ENCODE results near the gene ZBTB42. TPM values are rescaled to one million over a fixed set of nuclear protein-coding genes. Genes with fewer than 3 reads are reported as not detected.

ZBTB42 gene
- total and polyA plus RNA-seq, 2 of the 4 experiments (the other 2 are of a cell fraction), result 1.3 to 2.3 TPM

DNA sequence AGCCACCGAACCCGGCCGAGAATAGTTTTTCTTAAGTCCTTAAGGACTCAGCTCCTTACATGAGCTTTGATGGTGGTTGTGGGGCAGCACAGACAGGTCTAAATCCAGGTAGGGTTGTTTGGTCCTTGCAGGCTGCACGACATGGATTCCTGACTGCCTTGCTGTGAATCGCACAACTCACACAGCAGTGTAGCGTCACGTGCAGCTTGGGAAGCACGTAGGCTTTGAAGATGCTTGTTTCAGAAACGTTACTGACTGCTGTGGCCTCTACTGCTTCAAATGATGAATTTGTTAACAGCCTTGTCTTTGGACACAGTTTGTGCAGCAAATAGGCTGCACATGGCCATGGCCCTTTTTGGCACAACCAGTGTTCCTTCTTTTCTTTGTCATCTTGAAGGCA is 29.9 kb downstream of the ZBTB42 start:
- BruUV-seq (replicated peaks), result no TSS peak

More for the DNA sequence above, 29.9 kb downstream of the ZBTB42 start:
- Histone ChIP-seq H3K4ac (ENCODE audit: low read depth, low read length) (no peak overlapping the region), H3K27me3 (ENCODE audit: control insufficient read depth, insufficient read depth, low read length) (no peaks in the 10 kb centered on the region; the same call in 1 of the 2 replicates), H3K36me3 (ENCODE audit: control insufficient read depth, insufficient read depth, low read length) (no peaks in the 10 kb centered on the region), H3K79me1 (ENCODE audit: low read depth in 1 of 2, low read length in 2 of 2) (0 out of 4 replicates have a peak, but pooled peaks cover 0 to 3% of the 10 kb centered on the region in 2 experiments), H3K4me1 (ENCODE audit: control insufficient read depth, insufficient read depth, low read length) (peaks cover 5% of the 10 kb centered on the region), H2BK5ac (ENCODE audit: low read depth, low read length, poor library complexity, severe bottlenecking) (no peak overlapping the region), H2AFZ (replicated peaks; ENCODE audit: low read length, poor library complexity) (peak overlapping the region; percentile 70), H3K56ac (ENCODE audit: extremely low read depth, insufficient read depth, low read length) (no peak overlapping the region), H4K8ac (ENCODE audit: low read depth in 2 of 2, low read length in 2 of 2) (no peak overlapping the region), H3K9ac (ENCODE audit: low read depth, low read length) (no peak overlapping the region; the same call in 1 of the 2 replicates), H3K9me1 (ENCODE audit: insufficient read depth, low read length) (peaks cover 3% of the 10 kb centered on the region; the same call in 1 of the 2 replicates), H3K14ac (replicated peaks; ENCODE audit: low read depth, low read length) (no peak overlapping the region), H2BK120ac (ENCODE audit: low read depth, low read length) (no peak overlapping the region), H2AK9ac (replicated peaks; ENCODE audit: low read depth, low read length, poor library complexity) (no peak overlapping the region), H4K20me1 (ENCODE audit: insufficient read depth, low read length) (no peaks in the 10 kb centered on the region), H4K5ac (ENCODE audit: low read depth, low read length) (no peak overlapping the region), H3K4me2 (ENCODE audit: low read depth, low read length) (no peak overlapping the region), H3K23ac (ENCODE audit: low read depth, low read length) (no peak overlapping the region), H2BK15ac (ENCODE audit: low read depth, low read length) (no peak overlapping the region), H4K91ac (ENCODE audit: insufficient read depth, low read depth, low read length) (no peak overlapping the region), H3K9me3 (ENCODE audit: control insufficient read depth, insufficient read depth, low read length) (no peaks in the 10 kb centered on the region), H3K27ac (ENCODE audit: insufficient read depth, low read length) (no peak overlapping the region), H2AK5ac (ENCODE audit: low read depth, low read length) (no peak overlapping the region), H2BK20ac (ENCODE audit: low read depth, low read length) (no peak overlapping the region), H3K18ac (ENCODE audit: low read depth, low read length) (no peak overlapping the region), H3K4me3 (ENCODE audit: insufficient read depth, low read depth, low read length) (no peak overlapping the region)
- intact Hi-C loops (cut with micrococcal nuclease) (no loop called here), dilution Hi-C loops (cut with HindIII; ENCODE audit: low sequenced_read_pairs, unreplicated experiment) (no loop called here), in situ Hi-C loops (cut with MboI; ENCODE audit: low sequenced_read_pairs) (no loop called here)
- TF ChIP-seq FOS (IDR thresholded peaks at IDR 0.05; ENCODE audit: low read depth, low read length), result no peak
- TF ChIP-seq, protein P1, sequence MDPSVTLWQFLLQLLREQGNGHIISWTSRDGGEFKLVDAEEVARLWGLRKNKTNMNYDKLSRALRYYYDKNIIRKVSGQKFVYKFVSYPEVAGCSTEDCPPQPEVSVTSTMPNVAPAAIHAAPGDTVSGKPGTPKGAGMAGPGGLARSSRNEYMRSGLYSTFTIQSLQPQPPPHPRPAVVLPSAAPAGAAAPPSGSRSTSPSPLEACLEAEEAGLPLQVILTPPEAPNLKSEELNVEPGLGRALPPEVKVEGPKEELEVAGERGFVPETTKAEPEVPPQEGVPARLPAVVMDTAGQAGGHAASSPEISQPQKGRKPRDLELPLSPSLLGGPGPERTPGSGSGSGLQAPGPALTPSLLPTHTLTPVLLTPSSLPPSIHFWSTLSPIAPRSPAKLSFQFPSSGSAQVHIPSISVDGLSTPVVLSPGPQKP (IDR thresholded peaks at IDR 0.05; ENCODE audit: borderline replicate concordance, low read depth, low read length), result no peak
- no peak for TF ChIP-seq CHD1 (IDR thresholded peaks at IDR 0.05; ENCODE audit: low read depth, low read length)
- no peak for TF ChIP-seq MAFK (IDR thresholded peaks at IDR 0.05; ENCODE audit: low read depth, low read length)
- no peak for TF ChIP-seq MAZ (IDR thresholded peaks at IDR 0.05; ENCODE audit: borderline replicate concordance, low read depth, low read length)
- no peak for TF ChIP-seq RFX5 (IDR thresholded peaks at IDR 0.05; ENCODE audit: low read depth, low read length)
- no peak for TF ChIP-seq MXI1 (IDR thresholded peaks at IDR 0.05; ENCODE audit: borderline replicate concordance, low read depth, low read length)
- TF ChIP-seq SMC3 (IDR thresholded peaks at IDR 0.05; ENCODE audit: low read depth, low read length), result no peak
- TF ChIP-seq, protein P2, sequence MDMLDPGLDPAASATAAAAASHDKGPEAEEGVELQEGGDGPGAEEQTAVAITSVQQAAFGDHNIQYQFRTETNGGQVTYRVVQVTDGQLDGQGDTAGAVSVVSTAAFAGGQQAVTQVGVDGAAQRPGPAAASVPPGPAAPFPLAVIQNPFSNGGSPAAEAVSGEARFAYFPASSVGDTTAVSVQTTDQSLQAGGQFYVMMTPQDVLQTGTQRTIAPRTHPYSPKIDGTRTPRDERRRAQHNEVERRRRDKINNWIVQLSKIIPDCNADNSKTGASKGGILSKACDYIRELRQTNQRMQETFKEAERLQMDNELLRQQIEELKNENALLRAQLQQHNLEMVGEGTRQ (IDR thresholded peaks at IDR 0.05; ENCODE audit: low read depth, low read length), result no peak
- TF ChIP-seq NFE2L2 (IDR thresholded peaks at IDR 0.05; ENCODE audit: low read depth, low read length), result no peak
- no peak for TF ChIP-seq BHLHE40 (IDR thresholded peaks at IDR 0.05; ENCODE audit: low read depth, low read length)
- TF ChIP-seq RAD21 (IDR thresholded peaks at IDR 0.05; ENCODE audit: low read length), result no peak
- TF ChIP-seq POLR2A (IDR thresholded peaks at IDR 0.05; ENCODE audit: low read depth, low read length), result no peak
- TF ChIP-seq, protein P3, sequence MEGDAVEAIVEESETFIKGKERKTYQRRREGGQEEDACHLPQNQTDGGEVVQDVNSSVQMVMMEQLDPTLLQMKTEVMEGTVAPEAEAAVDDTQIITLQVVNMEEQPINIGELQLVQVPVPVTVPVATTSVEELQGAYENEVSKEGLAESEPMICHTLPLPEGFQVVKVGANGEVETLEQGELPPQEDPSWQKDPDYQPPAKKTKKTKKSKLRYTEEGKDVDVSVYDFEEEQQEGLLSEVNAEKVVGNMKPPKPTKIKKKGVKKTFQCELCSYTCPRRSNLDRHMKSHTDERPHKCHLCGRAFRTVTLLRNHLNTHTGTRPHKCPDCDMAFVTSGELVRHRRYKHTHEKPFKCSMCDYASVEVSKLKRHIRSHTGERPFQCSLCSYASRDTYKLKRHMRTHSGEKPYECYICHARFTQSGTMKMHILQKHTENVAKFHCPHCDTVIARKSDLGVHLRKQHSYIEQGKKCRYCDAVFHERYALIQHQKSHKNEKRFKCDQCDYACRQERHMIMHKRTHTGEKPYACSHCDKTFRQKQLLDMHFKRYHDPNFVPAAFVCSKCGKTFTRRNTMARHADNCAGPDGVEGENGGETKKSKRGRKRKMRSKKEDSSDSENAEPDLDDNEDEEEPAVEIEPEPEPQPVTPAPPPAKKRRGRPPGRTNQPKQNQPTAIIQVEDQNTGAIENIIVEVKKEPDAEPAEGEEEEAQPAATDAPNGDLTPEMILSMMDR (conservative IDR thresholded peaks at IDR 0.05; ENCODE audit: low read depth, low read length), result no peak
- TF ChIP-seq RCOR1 (IDR thresholded peaks at IDR 0.05; ENCODE audit: insufficient replicate concordance, low read length), result no peak
- ChIA-PET CTCF (no interaction called here), POLR2A (ENCODE audit: unreplicated experiment) (no interaction called here)
- WGBS, 2 experiments (ENCODE audit: extremely low coverage in 2 of 2, insufficient read length in 1 of 2), result 48% methylated on average over 6 of the region's 9 CpGs; no CpG with 5 or more reads in 1 of the 2 experiments
- no peak for ATAC-seq (ENCODE audit: low read depth)
- no peak for DNase-seq
